IMR-90 (cell line): ENCODE results near the gene MIER1. TPM values are rescaled to one million over a fixed set of nuclear protein-coding genes. Genes with fewer than 3 reads are reported as not detected.

Source experiments
- ATAC-seq: fragments of 200-7000 bp; cut with Tn5 transposase; 2 replicates; pipeline ENCODE4 v1.9.1; 2020; ENCODE audit warnings: low read depth, mild to moderate bottlenecking, moderate library complexity
- BruUV-seq: library from RNA; stranded (reverse); fragments of 400-500 nt; replicated peaks from 2 replicates; lab custom pipeline; 2021; lab: Mats Ljungman, UMichigan
- CTCF ChIA-PET: fragments of 300-600 bp; formaldehyde crosslinking; extraction: SDS; loops from one replicate; lab custom pipeline; 2021; ENCODE audit warnings: antibody characterized with exemption; lab: Yijun Ruan, JAX
- POLR2A ChIA-PET: fragments of 300-600 bp; sonication (Branson Sonifier 250); formaldehyde crosslinking; loops from one replicate; lab custom pipeline; 2022; ENCODE audit warnings: antibody characterized with exemption; ENCODE audit not compliant: unreplicated experiment; lab: Charles Lee
- DNase-seq: peaks from one replicate; pipeline ENCODE4 v3.0.0; 2013
- H2AFZ ChIP-seq: replicated peaks from 2 replicates; pipeline ENCODE3; 2013; ENCODE audit warnings: low read length, mild to moderate bottlenecking; ENCODE audit not compliant: poor library complexity
- H2AK5ac ChIP-seq: 2 replicates; pipeline ENCODE4 v1.6.1; 2013; ENCODE audit warnings: low read depth, low read length, inconsistent platforms
- H2AK9ac ChIP-seq: replicated peaks from 2 replicates; pipeline ENCODE3; 2013; ENCODE audit warnings: mild to moderate bottlenecking, low read depth, low read length, moderate library complexity; ENCODE audit not compliant: poor library complexity
- H2BK120ac ChIP-seq: 2 replicates; pipeline ENCODE4 v1.6.1; 2013; ENCODE audit warnings: low read depth, low read length, inconsistent platforms
- H2BK15ac ChIP-seq: 3 replicates; pipeline ENCODE4 v1.6.1; 2013; ENCODE audit warnings: low read depth, low read length, inconsistent platforms
- H2BK20ac ChIP-seq: 2 replicates; pipeline ENCODE4 v1.6.1; 2013; ENCODE audit warnings: low read depth, mild to moderate bottlenecking, inconsistent platforms, low read length, moderate library complexity
- H2BK5ac ChIP-seq: 2 replicates; pipeline ENCODE4 v1.6.1; 2013; ENCODE audit warnings: mild to moderate bottlenecking, low read depth, low read length, inconsistent platforms; ENCODE audit not compliant: poor library complexity, severe bottlenecking
- H3K14ac ChIP-seq: replicated peaks from 2 replicates; pipeline ENCODE4 v1.6.1; 2013; ENCODE audit warnings: low read depth, low read length, inconsistent platforms
- H3K18ac ChIP-seq: 2 replicates; pipeline ENCODE4 v1.6.1; 2013; ENCODE audit warnings: low read depth, low read length, control low read depth
- H3K23ac ChIP-seq: 2 replicates; pipeline ENCODE4 v1.6.1; 2013; ENCODE audit warnings: low read depth, low read length, inconsistent platforms
- H3K27ac ChIP-seq: 2 replicates; pipeline ENCODE4 v1.5.1; 2013; ENCODE audit warnings: mild to moderate bottlenecking, control low read depth, low read length; ENCODE audit not compliant: insufficient read depth
- H3K27me3 ChIP-seq: 2 replicates; pipeline ENCODE4 v1.6.1; 2013; ENCODE audit warnings: low read length; ENCODE audit not compliant: control insufficient read depth, insufficient read depth
- H3K36me3 ChIP-seq: 2 replicates; pipeline ENCODE4 v1.6.1; 2013; ENCODE audit warnings: low read length, mixed read lengths; ENCODE audit not compliant: control insufficient read depth, insufficient read depth
- H3K4ac ChIP-seq: 2 replicates; pipeline ENCODE4 v1.6.1; 2013; ENCODE audit warnings: low read depth, low read length, inconsistent platforms
- H3K4me1 ChIP-seq: 2 replicates; pipeline ENCODE4 v1.6.1; 2013; ENCODE audit warnings: low read length, mixed read lengths; ENCODE audit not compliant: control insufficient read depth, insufficient read depth
- H3K4me2 ChIP-seq: 2 replicates; pipeline ENCODE4 v1.6.1; 2013; ENCODE audit warnings: low read depth, mild to moderate bottlenecking, control low read depth, low read length, moderate library complexity
- H3K4me3 ChIP-seq: 2 replicates; pipeline ENCODE4 v1.5.1; 2013; ENCODE audit warnings: low read depth, mild to moderate bottlenecking, control low read depth, low read length, moderate library complexity; ENCODE audit not compliant: insufficient read depth
- H3K56ac ChIP-seq: 2 replicates; pipeline ENCODE4 v1.6.1; 2013; ENCODE audit warnings: low read length, inconsistent platforms; ENCODE audit not compliant: insufficient read depth; ENCODE audit errors: extremely low read depth
- H3K79me1 ChIP-seq, 2 experiments: 2 replicates each; pipeline ENCODE4 v1.6.1; 2013; ENCODE audit warnings: low read length in 2 of 2, inconsistent platforms in 1 of 2, low read depth in 1 of 2
- H3K9ac ChIP-seq: 2 replicates; pipeline ENCODE4 v1.6.1; 2013; ENCODE audit warnings: low read depth, low read length, control low read depth
- H3K9me1 ChIP-seq: 2 replicates; pipeline ENCODE4 v1.6.1; 2013; ENCODE audit warnings: low read length, inconsistent platforms; ENCODE audit not compliant: insufficient read depth
- H3K9me3 ChIP-seq: 2 replicates; pipeline ENCODE4 v1.6.1; 2013; ENCODE audit warnings: low read length; ENCODE audit not compliant: control insufficient read depth, insufficient read depth
- H4K20me1 ChIP-seq: 2 replicates; pipeline ENCODE4 v1.6.1; 2013; ENCODE audit warnings: low read length, inconsistent platforms; ENCODE audit not compliant: insufficient read depth
- H4K5ac ChIP-seq: 2 replicates; pipeline ENCODE4 v1.6.1; 2013; ENCODE audit warnings: mild to moderate bottlenecking, low read depth, low read length, control low read depth
- H4K8ac ChIP-seq, 2 experiments: 2 replicates each; pipeline ENCODE4 v1.6.1; 2013; ENCODE audit warnings: low read depth in 2 of 2, low read length in 2 of 2, control low read depth in 1 of 2, inconsistent platforms in 1 of 2
- H4K91ac ChIP-seq: 2 replicates; pipeline ENCODE4 v1.6.1; 2013; ENCODE audit warnings: low read depth, low read length, inconsistent platforms; ENCODE audit not compliant: insufficient read depth
- BHLHE40 ChIP-seq: fragments of 150-350 bp; IDR thresholded peaks from 2 replicates; pipeline ENCODE4 v1.6.1; 2016; ENCODE audit warnings: mild to moderate bottlenecking, low read depth, low read length
- CEBPB ChIP-seq: IDR thresholded peaks from 2 replicates; pipeline ENCODE4 v1.6.1; 2012; ENCODE audit warnings: low read depth, low read length, improper control_type of control experiment
- CHD1 ChIP-seq: IDR thresholded peaks from 2 replicates; pipeline ENCODE4 v1.6.1; 2012; ENCODE audit warnings: low read depth, low read length, improper control_type of control experiment
- CTCF ChIP-seq: conservative IDR thresholded peaks from 2 replicates; pipeline ENCODE4 v1.5.1; 2012; ENCODE audit warnings: mild to moderate bottlenecking, low read depth, low read length, improper control_type of control experiment
- ELK1 ChIP-seq: fragments of 150-350 bp; IDR thresholded peaks from 2 replicates; pipeline ENCODE4 v1.6.1; 2016; ENCODE audit warnings: low read depth, mild to moderate bottlenecking, low read length, moderate library complexity, borderline replicate concordance
- FOS ChIP-seq: fragments of 150-350 bp; IDR thresholded peaks from 2 replicates; pipeline ENCODE4 v1.6.1; 2016; ENCODE audit warnings: low read depth, low read length
- MAFK ChIP-seq: IDR thresholded peaks from 2 replicates; pipeline ENCODE4 v1.6.1; 2012; ENCODE audit warnings: low read depth, low read length, improper control_type of control experiment
- MAZ ChIP-seq: IDR thresholded peaks from 2 replicates; pipeline ENCODE4 v1.6.1; 2012; ENCODE audit warnings: low read depth, mild to moderate bottlenecking, low read length, improper control_type of control experiment, moderate library complexity, borderline replicate concordance
- MXI1 ChIP-seq: IDR thresholded peaks from 2 replicates; pipeline ENCODE4 v1.6.1; 2012; ENCODE audit warnings: low read depth, mild to moderate bottlenecking, low read length, moderate library complexity, borderline replicate concordance
- NFE2L2 ChIP-seq: fragments of 150-350 bp; IDR thresholded peaks from 2 replicates; pipeline ENCODE4 v1.6.1; 2016; ENCODE audit warnings: low read depth, mild to moderate bottlenecking, low read length
- POLR2A ChIP-seq: IDR thresholded peaks from 2 replicates; pipeline ENCODE4 v1.6.1; 2012; ENCODE audit warnings: mild to moderate bottlenecking, low read depth, low read length
- RAD21 ChIP-seq: IDR thresholded peaks from 2 replicates; pipeline ENCODE4 v1.6.1; 2012; ENCODE audit warnings: low read length, improper control_type of control experiment
- RCOR1 ChIP-seq: IDR thresholded peaks from 2 replicates; pipeline ENCODE4 v1.6.1; 2012; ENCODE audit warnings: mild to moderate bottlenecking, low read length, improper control_type of control experiment; ENCODE audit not compliant: insufficient replicate concordance
- RFX5 ChIP-seq: IDR thresholded peaks from 2 replicates; pipeline ENCODE4 v1.8.0; 2012; ENCODE audit warnings: low read depth, mild to moderate bottlenecking, low read length, moderate library complexity
- SMC3 ChIP-seq: fragments of 150-350 bp; IDR thresholded peaks from 2 replicates; pipeline ENCODE4 v1.6.1; 2016; ENCODE audit warnings: low read depth, mild to moderate bottlenecking, antibody characterized with exemption, low read length, moderate library complexity
- USF2 ChIP-seq: fragments of 150-350 bp; IDR thresholded peaks from 2 replicates; pipeline ENCODE4 v1.6.1; 2017; ENCODE audit warnings: mild to moderate bottlenecking, antibody characterized with exemption, low read length, low read depth
- WGBS, 2 experiments: methylation state at CpG; one replicate each; pipeline versions ENCODE4 v1.1.5 to v1.1.7; 2013; ENCODE audit warnings: missing lambda C conversion rate in 2 of 2; ENCODE audit not compliant: insufficient read length in 1 of 2; ENCODE audit errors: extremely low coverage in 2 of 2; 5-methylcytosine and 5-hydroxymethylcytosine counted together
- dilution Hi-C: fragments of 300-500 bp; cut with HindIII; formaldehyde crosslinking; loops from one replicate; pipeline ENCODE4 v1.14.3; 2018; ENCODE audit warnings: low sequenced_read_pairs; ENCODE audit not compliant: unreplicated experiment
- in situ Hi-C: fragments of 300-500 bp; cut with MboI; formaldehyde crosslinking; loops from 3 replicates; pipeline ENCODE4 v1.14.3; 2019; ENCODE audit warnings: low sequenced_read_pairs, inconsistent platforms, mixed read lengths
- intact Hi-C: fragments of 100-400 bp; cut with micrococcal nuclease; formaldehyde crosslinking; loops from 2 replicates; pipeline ENCODE4 v1.10.0; 2022
- polyA plus RNA-seq, 3 experiments: library from polyadenylated mRNA; depleted of rRNA; stranded (reverse); fragments of >200 nt; gene quantifications; 2 replicates each; pipeline ENCODE4 v1.2.3, GENCODE V29; 2012; ENCODE audit warnings: low replicate concordance in 1 of 3
- total RNA-seq: library from RNA; depleted of rRNA; stranded (reverse); fragments of >200 nt; gene quantifications from 2 replicates; pipeline ENCODE4 v1.2.3, GENCODE V29; 2012

Gene MIER1
- total and polyA plus RNA-seq, 2 of the 4 experiments (the other 2 are of a cell fraction) = 5.0 to 11.5 TPM

GRCh38 chr1:66917476-66917875 is 7.3 kb upstream of the MIER1 start:
- Histone ChIP-seq H3K9me3 (no peaks in the 10 kb centered on the region), H3K4me3 (no peak overlapping the region), H3K4ac (no peak overlapping the region), H2AFZ (no peak overlapping the region), H3K79me1 (0 out of 4 replicates have a peak, but pooled peaks cover 0 to 5% of the 10 kb centered on the region in 2 experiments), H3K4me1 (no peaks in the 10 kb centered on the region), H3K56ac (no peak overlapping the region), H2BK120ac (no peak overlapping the region), H4K8ac (no peak overlapping the region), H2AK9ac (no peak overlapping the region), H3K9ac (no peak overlapping the region), H3K9me1 (no peaks in the 10 kb centered on the region), H3K14ac (no peak overlapping the region), H3K4me2 (no peak overlapping the region), H4K91ac (no peak overlapping the region), H4K20me1 (no peaks in the 10 kb centered on the region), H3K36me3 (no peaks in the 10 kb centered on the region), H2BK20ac (no peak overlapping the region), H3K23ac (no peak overlapping the region), H3K18ac (no peak overlapping the region), H3K27ac (no peak overlapping the region), H2BK15ac (no peak overlapping the region), H2AK5ac (no peak overlapping the region), H3K27me3 (no peaks in the 10 kb centered on the region), H2BK5ac (no peak overlapping the region), H4K5ac (no peak overlapping the region)
- no CpG with 5 or more reads among the region's 1 CpG for WGBS, 2 experiments
- BruUV-seq = no TSS peak
- no peak for TF ChIP-seq MAFK
- TF ChIP-seq MXI1 = no peak
- TF ChIP-seq RAD21 = no peak
- no peak for TF ChIP-seq MAZ
- no peak for TF ChIP-seq BHLHE40
- no peak for TF ChIP-seq POLR2A
- no peak for TF ChIP-seq ELK1
- TF ChIP-seq RCOR1 = no peak
- TF ChIP-seq SMC3 = no peak
- TF ChIP-seq USF2 = no peak
- TF ChIP-seq RFX5 = no peak
- no peak for TF ChIP-seq CTCF
- TF ChIP-seq FOS = no peak
- TF ChIP-seq CHD1 = no peak
- no peak for TF ChIP-seq NFE2L2
- TF ChIP-seq CEBPB = no peak
- in situ Hi-C loops = no loop called here
- intact Hi-C loops = no loop called here
- dilution Hi-C loops = no loop called here
- DNase-seq = no peak
- ATAC-seq = no peak
- ChIA-PET POLR2A (no interaction called here), CTCF (no interaction called here)
